Astrocyte (in vitro differentiated cells and primary cell): ENCODE results near the gene UHRF1. TPM values are rescaled to one million over a fixed set of nuclear protein-coding genes. Genes with fewer than 3 reads are reported as not detected.
"Not testable (repeated sequence)": the region's sequence is repeated elsewhere in the genome, so short reads cannot be mapped to it uniquely, and the experiment has no call there.

ENCODE experiments used
- DNase-seq: peaks from one replicate; pipeline ENCODE4 v3.0.0-alpha.2; 2010; ENCODE audit warnings: low read depth
- FAIRE-seq: peaks from 2 replicates; lab custom pipeline; 2011; peaks lifted over from hg19 to GRCh38; lab: Jason Lieb, UNC
- H2AFZ ChIP-seq: 2 replicates; pipeline ENCODE4 v1.6.0; 2012; ENCODE audit warnings: low read depth, low read length, inconsistent platforms
- H3K27ac ChIP-seq: 2 replicates; pipeline ENCODE4 v1.5.1; 2011; ENCODE audit warnings: low read depth, low read length, inconsistent platforms
- H3K27me3 ChIP-seq: 2 replicates; pipeline ENCODE4 v1.6.0; 2011; ENCODE audit warnings: low read length, inconsistent platforms; ENCODE audit not compliant: insufficient read depth
- H3K36me3 ChIP-seq: 2 replicates; pipeline ENCODE4 v1.5.1; 2011; ENCODE audit warnings: low read length, inconsistent platforms; ENCODE audit not compliant: insufficient read depth
- H3K4me1 ChIP-seq: 2 replicates; pipeline ENCODE4 v1.5.1; 2011; ENCODE audit warnings: low read length, inconsistent platforms; ENCODE audit not compliant: insufficient read depth
- H3K4me2 ChIP-seq: 2 replicates; pipeline ENCODE4 v1.6.0; 2012; ENCODE audit warnings: low read length, inconsistent platforms
- H3K4me3 ChIP-seq: 2 replicates; pipeline ENCODE4 v1.5.1; 2011; ENCODE audit warnings: low read depth, mild to moderate bottlenecking, low read length, inconsistent platforms; ENCODE audit not compliant: insufficient read depth
- H3K79me2 ChIP-seq: 2 replicates; pipeline ENCODE4 v1.6.0; 2012; ENCODE audit warnings: mild to moderate bottlenecking, low read length, inconsistent platforms; ENCODE audit not compliant: insufficient read depth
- H3K9ac ChIP-seq: 2 replicates; pipeline ENCODE4 v1.6.0; 2012; ENCODE audit warnings: mild to moderate bottlenecking, low read length, inconsistent platforms
- H3K9me3 ChIP-seq: 2 replicates; pipeline ENCODE4 v1.5.1; 2012; ENCODE audit warnings: low read depth, mild to moderate bottlenecking, low read length, inconsistent platforms; ENCODE audit not compliant: insufficient read depth
- H4K20me1 ChIP-seq: 2 replicates; pipeline ENCODE4 v1.6.0; 2012; ENCODE audit warnings: low read length, inconsistent platforms; ENCODE audit not compliant: insufficient read depth
- H3K27ac Mint-ChIP-seq: one replicate; pipeline ENCODE4 v1.8.0; 2021; ENCODE audit warnings: mild to moderate bottlenecking, mixed read lengths; ENCODE audit not compliant: unreplicated experiment
- H3K27me3 Mint-ChIP-seq: one replicate; pipeline ENCODE4 v1.8.0; 2021; ENCODE audit warnings: low read depth, mixed read lengths; ENCODE audit not compliant: unreplicated experiment
- H3K36me3 Mint-ChIP-seq: one replicate; pipeline ENCODE4 v1.8.0; 2021; ENCODE audit warnings: low read depth, mixed read lengths; ENCODE audit not compliant: unreplicated experiment
- H3K4me1 Mint-ChIP-seq: one replicate; pipeline ENCODE4 v1.8.0; 2021; ENCODE audit warnings: low read depth, mixed read lengths; ENCODE audit not compliant: unreplicated experiment
- H3K4me3 Mint-ChIP-seq: one replicate; pipeline ENCODE4 v1.8.0; 2021; ENCODE audit warnings: mild to moderate bottlenecking, moderate library complexity, mixed read lengths; ENCODE audit not compliant: unreplicated experiment
- H3K9me3 Mint-ChIP-seq: one replicate; pipeline ENCODE4 v1.8.0; 2021; ENCODE audit warnings: mild to moderate bottlenecking, mixed read lengths; ENCODE audit not compliant: unreplicated experiment
- EZH2 ChIP-seq: IDR thresholded peaks from 2 replicates; pipeline ENCODE4 v1.6.1; 2012; ENCODE audit warnings: mild to moderate bottlenecking, low read length, inconsistent platforms; ENCODE audit not compliant: insufficient read depth
- total RNA-seq: library from RNA; stranded (reverse); gene quantifications from 2 replicates; pipeline ENCODE4 v1.2.1, GENCODE V29; 2021
- TF ChIP-seq, protein P1 (sequence below): IDR thresholded peaks from 2 replicates; pipeline ENCODE4 v1.5.1; 2011; ENCODE audit warnings: low read depth, mild to moderate bottlenecking, inconsistent platforms, low read length, moderate library complexity; ENCODE audit not compliant: insufficient read depth

The UHRF1 gene
- total RNA-seq, 1 donor from 2014 or later = 16.2 TPM

DNA sequence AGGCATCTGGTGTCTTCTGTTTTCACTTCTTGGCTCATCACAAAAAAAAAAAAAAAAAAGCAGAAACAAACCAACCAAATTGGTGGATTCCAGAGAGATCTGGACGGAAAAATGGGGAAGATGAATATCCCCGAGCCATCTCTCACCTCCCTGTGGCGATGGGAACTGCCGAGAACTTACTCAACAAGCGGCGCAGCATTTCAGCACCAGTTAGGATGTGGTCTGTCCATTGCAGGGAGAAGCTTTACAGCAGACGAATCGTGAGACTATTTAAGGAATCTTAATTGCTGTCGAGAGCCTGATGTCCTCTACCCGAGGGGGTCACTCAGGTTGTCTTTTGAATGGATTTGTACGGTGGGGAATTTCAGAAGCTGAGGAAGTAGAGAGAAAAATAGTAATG lies 42.4 kb downstream of the UHRF1 start:
- H3K27ac ChIP-seq = no peak overlapping the region
- TF ChIP-seq, protein P1, sequence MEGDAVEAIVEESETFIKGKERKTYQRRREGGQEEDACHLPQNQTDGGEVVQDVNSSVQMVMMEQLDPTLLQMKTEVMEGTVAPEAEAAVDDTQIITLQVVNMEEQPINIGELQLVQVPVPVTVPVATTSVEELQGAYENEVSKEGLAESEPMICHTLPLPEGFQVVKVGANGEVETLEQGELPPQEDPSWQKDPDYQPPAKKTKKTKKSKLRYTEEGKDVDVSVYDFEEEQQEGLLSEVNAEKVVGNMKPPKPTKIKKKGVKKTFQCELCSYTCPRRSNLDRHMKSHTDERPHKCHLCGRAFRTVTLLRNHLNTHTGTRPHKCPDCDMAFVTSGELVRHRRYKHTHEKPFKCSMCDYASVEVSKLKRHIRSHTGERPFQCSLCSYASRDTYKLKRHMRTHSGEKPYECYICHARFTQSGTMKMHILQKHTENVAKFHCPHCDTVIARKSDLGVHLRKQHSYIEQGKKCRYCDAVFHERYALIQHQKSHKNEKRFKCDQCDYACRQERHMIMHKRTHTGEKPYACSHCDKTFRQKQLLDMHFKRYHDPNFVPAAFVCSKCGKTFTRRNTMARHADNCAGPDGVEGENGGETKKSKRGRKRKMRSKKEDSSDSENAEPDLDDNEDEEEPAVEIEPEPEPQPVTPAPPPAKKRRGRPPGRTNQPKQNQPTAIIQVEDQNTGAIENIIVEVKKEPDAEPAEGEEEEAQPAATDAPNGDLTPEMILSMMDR = no peak
- TF ChIP-seq EZH2 = no peak
- H3K4me2 ChIP-seq = no peak overlapping the region
- H2AFZ ChIP-seq = no peak overlapping the region
- Mint-ChIP-seq H3K4me1 (no peaks in the 10 kb centered on the region), H3K36me3 (peaks cover 19% of the 10 kb centered on the region), H3K27ac (no peak overlapping the region), H3K9me3 (no peaks in the 10 kb centered on the region), H3K4me3 (no peak overlapping the region), H3K27me3 (no peaks in the 10 kb centered on the region)
- no peaks in the 10 kb centered on the region for H3K27me3 ChIP-seq
- FAIRE-seq (no peak), DNase-seq (no peak)
- peaks cover 44% of the 10 kb centered on the region for H3K36me3 ChIP-seq
- no peaks in the 10 kb centered on the region for H3K4me1 ChIP-seq
- no peak overlapping the region for H3K9ac ChIP-seq
- H3K4me3 ChIP-seq = no peak overlapping the region
- H3K79me2 ChIP-seq = peaks cover 3% of the 10 kb centered on the region
- peaks cover 21% of the 10 kb centered on the region for H4K20me1 ChIP-seq
- no peaks in the 10 kb centered on the region for H3K9me3 ChIP-seq

DNA sequence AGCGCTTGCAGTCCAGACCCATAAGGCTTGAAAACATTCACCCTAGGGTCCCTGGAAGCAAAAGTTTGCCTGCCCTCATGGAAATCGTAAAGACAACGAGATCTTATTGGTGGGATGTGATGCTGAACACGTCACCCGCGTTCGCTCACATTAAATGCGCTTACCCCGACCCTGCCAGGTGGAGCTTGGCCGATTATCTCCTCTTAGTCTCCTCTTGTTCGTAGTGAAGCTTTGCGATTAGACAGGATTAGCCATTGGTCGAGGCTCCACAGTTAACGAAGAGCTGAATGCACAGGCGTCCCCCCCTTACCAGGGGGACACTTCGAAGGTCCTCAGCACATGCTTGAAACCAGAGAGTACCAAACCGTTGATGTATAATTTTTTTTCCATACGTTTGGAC lies 43.6 kb downstream of the UHRF1 start:
- H3K27me3 Mint-ChIP-seq = no peaks in the 10 kb centered on the region
- H3K4me3 Mint-ChIP-seq = no peak overlapping the region
- Histone ChIP-seq H3K36me3 (peaks cover 39% of the 10 kb centered on the region), H3K4me1 (no peaks in the 10 kb centered on the region), H3K4me2 (no peak overlapping the region), H4K20me1 (peaks cover 20% of the 10 kb centered on the region), H3K27ac (no peak overlapping the region), H3K79me2 (peaks cover 3% of the 10 kb centered on the region), H3K4me3 (no peak overlapping the region), H3K9ac (no peak overlapping the region), H3K27me3 (no peaks in the 10 kb centered on the region), H2AFZ (no peak overlapping the region), H3K9me3 (no peaks in the 10 kb centered on the region)
- peaks cover 20% of the 10 kb centered on the region for H3K36me3 Mint-ChIP-seq
- no peaks in the 10 kb centered on the region for H3K9me3 Mint-ChIP-seq
- H3K27ac Mint-ChIP-seq = no peak overlapping the region
- FAIRE-seq = no peak
- no peak for DNase-seq
- no peaks in the 10 kb centered on the region for H3K4me1 Mint-ChIP-seq
- TF ChIP-seq, protein P1 = no peak
- no peak for TF ChIP-seq EZH2

DNA sequence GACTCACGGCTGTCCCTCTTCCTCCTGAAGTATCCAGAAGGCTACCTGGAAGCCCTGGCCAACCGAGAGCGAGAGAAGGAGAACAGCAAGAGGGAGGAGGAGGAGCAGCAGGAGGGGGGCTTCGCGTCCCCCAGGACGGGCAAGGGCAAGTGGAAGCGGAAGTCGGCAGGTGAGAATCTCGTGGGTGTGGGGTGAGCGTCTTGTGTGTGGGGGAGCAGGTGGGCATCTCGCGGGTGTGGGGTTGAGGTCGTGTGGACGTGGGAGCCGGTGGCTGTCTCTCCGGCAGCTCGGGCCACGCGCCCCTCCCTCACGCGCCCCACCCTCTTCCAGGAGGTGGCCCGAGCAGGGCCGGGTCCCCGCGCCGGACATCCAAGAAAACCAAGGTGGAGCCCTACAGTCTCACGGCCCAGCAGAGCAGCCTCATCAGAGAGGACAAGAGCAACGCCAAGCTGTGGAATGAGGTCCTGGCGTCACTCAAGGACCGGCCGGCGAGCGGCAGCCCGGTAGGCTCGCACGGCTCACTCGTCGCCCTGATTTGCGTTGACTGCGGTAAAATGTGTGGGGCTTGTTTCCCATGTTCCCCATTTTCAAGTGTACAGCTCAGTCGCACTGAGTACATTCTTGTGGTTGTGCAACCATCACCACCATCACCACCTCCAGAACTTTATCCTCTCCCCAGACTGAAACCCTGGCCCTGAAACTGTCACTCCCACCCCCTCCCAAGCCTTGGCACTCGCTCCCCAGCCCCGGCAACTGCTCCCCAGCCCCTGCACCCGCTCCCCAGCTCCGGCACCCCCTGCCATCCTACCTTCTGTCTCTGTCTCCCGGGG lies 45.2 kb downstream of the UHRF1 start:
- Histone ChIP-seq H4K20me1 (peaks cover 25% of the 10 kb centered on the region), H3K36me3 (peaks cover 35% of the 10 kb centered on the region)
- not testable (repeated sequence) for H3K4me2 ChIP-seq, H3K9ac ChIP-seq, H3K9me3 ChIP-seq, H3K79me2 ChIP-seq, H3K9me3 Mint-ChIP-seq, H3K27me3 Mint-ChIP-seq, H3K27me3 ChIP-seq, H2AFZ ChIP-seq, H3K4me1 ChIP-seq, H3K4me3 ChIP-seq, H3K27ac Mint-ChIP-seq, DNase-seq, H3K4me1 Mint-ChIP-seq, FAIRE-seq, H3K4me3 Mint-ChIP-seq, H3K27ac ChIP-seq
- peaks cover 18% of the 10 kb centered on the region for H3K36me3 Mint-ChIP-seq
